ENCODE results near the gene NEXN. TPM values are rescaled to one million over a fixed set of nuclear protein-coding genes. Genes with fewer than 3 reads are reported as not detected.

The NEXN gene
- total RNA-seq, 4 donors from 2014 or later, result 15.0 to 27.6 (median 23.7) TPM

- TF ChIP-seq CTCF (IDR thresholded peaks at IDR 0.05; ENCODE audit: low read depth), result no peak
These were observed 39.0 kb downstream of the NEXN start for GRCh38 chr1:77927414-77927813.

- TF ChIP-seq CTCF (IDR thresholded peaks at IDR 0.05; ENCODE audit: low read depth), result no peak
These were observed 41.4 kb downstream of the NEXN start for GRCh38 chr1:77929806-77930205.

- no peak for TF ChIP-seq CTCF (IDR thresholded peaks at IDR 0.05; ENCODE audit: low read depth)
These were observed 50.2 kb downstream of the NEXN start for GRCh38 chr1:77938651-77939050.

GRCh38 chr1:77940921-77941570 lies 52.6 kb downstream of the NEXN start:
- TF ChIP-seq CTCF (IDR thresholded peaks at IDR 0.05; ENCODE audit: low read depth), result no peak

- TF ChIP-seq CTCF (IDR thresholded peaks at IDR 0.05; ENCODE audit: low read depth), result no peak
These were observed 54.1 kb downstream of the NEXN start for GRCh38 chr1:77942400-77943140.

GRCh38 chr1:77945345-77945744 lies 56.9 kb downstream of the NEXN start:
- no peak for TF ChIP-seq CTCF (IDR thresholded peaks at IDR 0.05; ENCODE audit: low read depth)

- no peak for TF ChIP-seq CTCF (IDR thresholded peaks at IDR 0.05; ENCODE audit: low read depth)
These were observed 60.5 kb downstream of the NEXN start for GRCh38 chr1:77948841-77949424.

Measured in subcutaneous adipose tissue (tissue), 4 donors.